H1 (cell line): ENCODE results near the gene PPIF. TPM values are rescaled to one million over a fixed set of nuclear protein-coding genes. Genes with fewer than 3 reads are reported as not detected.

ENCODE experiments used
- CTCF ChIA-PET: fragments of 300-600 bp; sonication (Branson Sonifier 250); formaldehyde crosslinking; loops from one replicate; lab custom pipeline; 2021; ENCODE audit not compliant: partially characterized antibody; lab: Charles Lee
- POLR2A ChIA-PET: fragments of 300-600 bp; sonication (Branson Sonifier 250); formaldehyde crosslinking; loops from one replicate; lab custom pipeline; 2021; ENCODE audit warnings: inconsistent platforms; ENCODE audit not compliant: partially characterized antibody; lab: Charles Lee
- DNase-seq, 2 experiments: peaks; one replicate each; pipeline versions ENCODE4 v3.0.0 to v3.0.0-alpha.2; 2010 to 2022; ENCODE audit warnings: low spot score in 2 of 2, low read depth in 1 of 2, mixed read lengths in 1 of 2
- FAIRE-seq: peaks from 2 replicates; lab custom pipeline; 2011; peaks lifted over from hg19 to GRCh38; lab: Jason Lieb, UNC
- H2AFZ ChIP-seq: 2 replicates; pipeline ENCODE4 v1.8.1; 2012; ENCODE audit warnings: low read length, inconsistent platforms
- H2AK5ac ChIP-seq: 2 replicates; pipeline ENCODE4 v1.6.1; 2013; ENCODE audit warnings: low read depth, low read length
- H2BK120ac ChIP-seq: replicated peaks from 2 replicates; pipeline ENCODE3; 2013; ENCODE audit warnings: low read depth, low read length, inconsistent platforms
- H2BK12ac ChIP-seq: 2 replicates; pipeline ENCODE4 v1.6.1; 2013; ENCODE audit warnings: low read depth, low read length
- H2BK15ac ChIP-seq: 2 replicates; pipeline ENCODE4 v1.6.1; 2013; ENCODE audit warnings: low read length
- H2BK20ac ChIP-seq: 2 replicates; pipeline ENCODE4 v1.6.1; 2013; ENCODE audit warnings: low read length
- H2BK5ac ChIP-seq: 2 replicates; pipeline ENCODE4 v1.6.1; 2013; ENCODE audit warnings: low read depth, low read length
- H3K14ac ChIP-seq: 2 replicates; pipeline ENCODE4 v1.6.1; 2013; ENCODE audit warnings: inconsistent platforms; ENCODE audit not compliant: insufficient read length
- H3K18ac ChIP-seq: 2 replicates; pipeline ENCODE4 v1.6.1; 2013; ENCODE audit warnings: low read length; ENCODE audit errors: extremely low read depth
- H3K23ac ChIP-seq: 2 replicates; pipeline ENCODE4 v1.6.1; 2013; ENCODE audit warnings: inconsistent platforms; ENCODE audit not compliant: insufficient read length
- H3K23me2 ChIP-seq: 2 replicates; pipeline ENCODE4 v1.6.1; 2013; ENCODE audit warnings: low read depth, low read length
- H3K27ac ChIP-seq: 2 replicates; pipeline ENCODE4 v1.6.1; 2011; ENCODE audit warnings: low read depth, low read length, inconsistent platforms
- H3K27me3 ChIP-seq, 4 experiments: replicated peaks in 1 of 4; 1 replicate in 1 of 4; 2 replicates in 3 of 4; pipeline versions ENCODE4 v1.6.1 to v1.8.1; 2011 to 2013; ENCODE audit warnings: low read length in 3 of 4, mild to moderate bottlenecking in 3 of 4, inconsistent platforms in 2 of 4, mixed read lengths in 2 of 4, moderate library complexity in 1 of 4; ENCODE audit not compliant: control insufficient read depth in 3 of 4, insufficient read depth in 3 of 4; ENCODE audit errors: extremely low read depth in 1 of 4
- H3K36me3 ChIP-seq, 4 experiments: 2 replicates each; pipeline versions ENCODE4 v1.6.1 to v1.8.1; 2011 to 2013; ENCODE audit warnings: mild to moderate bottlenecking in 4 of 4, low read length in 3 of 4, moderate library complexity in 2 of 4, control low read depth in 1 of 4, inconsistent platforms in 1 of 4; ENCODE audit not compliant: insufficient read depth in 4 of 4, control insufficient read depth in 2 of 4
- H3K4ac ChIP-seq: replicated peaks from 2 replicates; pipeline ENCODE3; 2013; ENCODE audit warnings: low read length, low read depth, mixed read lengths, inconsistent platforms; ENCODE audit not compliant: insufficient read length
- H3K4me1 ChIP-seq, 4 experiments: replicated peaks in 1 of 4; 1 replicate in 1 of 4; 2 replicates in 3 of 4; pipeline versions ENCODE4 v1.6.1 to v1.8.1; 2011 to 2013; ENCODE audit warnings: low read length in 3 of 4, inconsistent platforms in 2 of 4, mixed read lengths in 1 of 4; ENCODE audit not compliant: insufficient read depth in 4 of 4, control insufficient read depth in 3 of 4
- H3K4me2 ChIP-seq, 2 experiments: 2 replicates each; pipeline versions ENCODE4 v1.6.1 to v1.8.1; 2011 to 2013; ENCODE audit warnings: low read depth in 2 of 2, low read length in 2 of 2, control low read depth in 1 of 2, inconsistent platforms in 1 of 2, mild to moderate bottlenecking in 1 of 2; ENCODE audit not compliant: insufficient read depth in 1 of 2
- H3K4me3 ChIP-seq, 4 experiments: fragments of 200-600, 300-600 bp in 1 of 4; sonication (generic), shearing (Covaris generic), sonication (Bioruptor Twin) in 1 of 4; 2 replicates each; pipeline versions ENCODE4 v1.5.1 to v1.8.1; 2011 to 2016; ENCODE audit warnings: low read length in 4 of 4, low read depth in 3 of 4, control low read depth in 2 of 4, inconsistent platforms in 2 of 4, mild to moderate bottlenecking in 2 of 4, mixed read lengths in 1 of 4, moderate library complexity in 1 of 4; ENCODE audit not compliant: insufficient read depth in 2 of 4; ENCODE audit errors: extremely low read depth in 1 of 4
- H3K56ac ChIP-seq: replicated peaks from 2 replicates; pipeline ENCODE3; 2013; ENCODE audit warnings: low read depth, mild to moderate bottlenecking, mixed read lengths, low read length, inconsistent platforms; ENCODE audit not compliant: insufficient read length
- H3K79me1 ChIP-seq: 2 replicates; pipeline ENCODE4 v1.6.1; 2013; ENCODE audit warnings: low read depth, low read length, control low read depth
- H3K79me2 ChIP-seq, 2 experiments: 2 replicates each; pipeline versions ENCODE4 v1.6.1 to v1.8.1; 2012 to 2013; ENCODE audit warnings: low read length in 2 of 2, mild to moderate bottlenecking in 2 of 2, inconsistent platforms in 1 of 2; ENCODE audit not compliant: insufficient read depth in 2 of 2, control insufficient read depth in 1 of 2
- H3K9ac ChIP-seq, 4 experiments: replicated peaks in 1 of 4; 1 replicate in 1 of 4; 2 replicates in 3 of 4; pipeline versions ENCODE4 v1.6.1 to v1.8.1; 2011 to 2013; ENCODE audit warnings: low read depth in 3 of 4, low read length in 3 of 4, control low read depth in 2 of 4, mild to moderate bottlenecking in 2 of 4, moderate library complexity in 2 of 4, inconsistent platforms in 1 of 4; ENCODE audit errors: extremely low read depth in 1 of 4
- H3K9me3 ChIP-seq, 2 experiments: 2 replicates each; pipeline versions ENCODE4 v1.6.1 to v1.8.1; 2012 to 2013; ENCODE audit warnings: mild to moderate bottlenecking in 2 of 2, moderate library complexity in 2 of 2, control low read depth in 1 of 2, inconsistent platforms in 1 of 2, low read depth in 1 of 2, low read length in 1 of 2, mixed read lengths in 1 of 2; ENCODE audit not compliant: insufficient read depth in 2 of 2
- H4K20me1 ChIP-seq, 2 experiments: replicated peaks in 1 of 2; 2 replicates each; pipeline versions ENCODE3 to v1.8.1; 2011 to 2013; ENCODE audit warnings: inconsistent platforms in 2 of 2, low read length in 2 of 2, mild to moderate bottlenecking in 1 of 2; ENCODE audit not compliant: insufficient read depth in 2 of 2, control insufficient read depth in 1 of 2
- H4K5ac ChIP-seq: 2 replicates; pipeline ENCODE4 v1.6.1; 2013; ENCODE audit warnings: low read length, low read depth, mixed read lengths, inconsistent platforms; ENCODE audit not compliant: insufficient read length
- H4K8ac ChIP-seq: 2 replicates; pipeline ENCODE4 v1.8.0; 2013; ENCODE audit warnings: mild to moderate bottlenecking, moderate library complexity, low read length, inconsistent platforms; ENCODE audit not compliant: insufficient read depth; ENCODE audit errors: extremely low read depth
- H4K91ac ChIP-seq: replicated peaks from 2 replicates; pipeline ENCODE3; 2013; ENCODE audit warnings: low read length, mixed read lengths, inconsistent platforms; ENCODE audit not compliant: insufficient read length
- CBX5 ChIP-seq: fragments of 300-800, 300-1000 bp; sonication (generic); IDR thresholded peaks from 2 replicates; pipeline ENCODE4 v1.7.1; 2016; ENCODE audit warnings: antibody characterized with exemption, low read length, low read depth
- CEBPB ChIP-seq: IDR thresholded peaks from 2 replicates; pipeline ENCODE4 v1.6.1; 2012; ENCODE audit warnings: low read depth, low read length
- CHD1 ChIP-seq: IDR thresholded peaks from 2 replicates; pipeline ENCODE4 v1.6.1; 2012; ENCODE audit warnings: low read depth, low read length, improper control_type of control experiment
- HDAC6 ChIP-seq: IDR thresholded peaks from one replicate; pipeline ENCODE4 v1.7.1; 2012; ENCODE audit warnings: low read depth, mild to moderate bottlenecking, inconsistent platforms, low read length, moderate library complexity
- MAFK ChIP-seq: IDR thresholded peaks from 2 replicates; pipeline ENCODE4 v1.6.1; 2012; ENCODE audit warnings: low read depth, mild to moderate bottlenecking, improper control_type of control experiment, low read length
- MAX ChIP-seq: IDR thresholded peaks from 2 replicates; pipeline ENCODE4 v1.6.1; 2012; ENCODE audit warnings: inconsistent platforms
- NANOG ChIP-seq: IDR thresholded peaks from 2 replicates; pipeline ENCODE4 v1.6.1; 2011; ENCODE audit warnings: low read length, low read depth, mild to moderate bottlenecking, inconsistent platforms; ENCODE audit not compliant: insufficient read depth, poor library complexity, severe bottlenecking
- PHF8 ChIP-seq: fragments of 200-600 bp; sonication (generic); conservative IDR thresholded peaks from 2 replicates; pipeline ENCODE4 v1.7.1; 2012; ENCODE audit warnings: low read depth, mild to moderate bottlenecking, inconsistent platforms, low read length, moderate library complexity
- POLR2A ChIP-seq, 2 experiments: IDR thresholded peaks; 1 replicate in 1 of 2; 2 replicates in 1 of 2; pipeline ENCODE4 v1.6.1; 2011; ENCODE audit warnings: low read depth in 2 of 2, low read length in 2 of 2, mild to moderate bottlenecking in 2 of 2; ENCODE audit errors: control extremely low read depth in 1 of 2
- SIX5 ChIP-seq: IDR thresholded peaks from 2 replicates; pipeline ENCODE4 v1.6.1; 2011; ENCODE audit warnings: mild to moderate bottlenecking, low read depth, low read length
- SP1 ChIP-seq: IDR thresholded peaks from 2 replicates; pipeline ENCODE4 v1.6.1; 2011; ENCODE audit warnings: low read depth, low read length
- SP4 ChIP-seq: IDR thresholded peaks from 2 replicates; pipeline ENCODE4 v1.6.1; 2012; ENCODE audit warnings: low read length, inconsistent platforms
- TAF1 ChIP-seq: IDR thresholded peaks from 2 replicates; pipeline ENCODE4 v1.6.1; 2011; ENCODE audit warnings: mild to moderate bottlenecking, low read depth, low read length
- WGBS, 2 experiments: shearing (Covaris generic) in 1 of 2; methylation state at CpG; one replicate each; pipeline versions ENCODE4 v1.1.6 to v1.1.7; 2013 to 2015; ENCODE audit warnings: low lambda C conversion rate in 2 of 2, mixed read lengths in 2 of 2, inconsistent platforms in 1 of 2, low coverage in 1 of 2, missing lambda C conversion rate in 1 of 2; ENCODE audit not compliant: insufficient replicate concordance in 2 of 2, insufficient coverage in 1 of 2, insufficient read length in 1 of 2; ENCODE audit errors: extremely low coverage in 1 of 2, missing lambda C conversion rate in 1 of 2; 5-methylcytosine and 5-hydroxymethylcytosine counted together
- polyA plus RNA-seq, 7 experiments: library from polyadenylated mRNA; depleted of rRNA in 3 of 7; stranded (reverse) in 5 of 7; unstranded in 2 of 7; fragments of >200 nt in 5 of 7; fragments of 200-250 nt in 2 of 7; gene quantifications; 1 replicate in 5 of 7; 2 replicates in 1 of 7; 4 replicates in 1 of 7; pipeline versions ENCODE4 v1.2.1 to v1.2.3, GENCODE V29; 2011 to 2013; ENCODE audit warnings: missing spikeins in 2 of 7, mixed read lengths in 2 of 7
- total RNA-seq: library from RNA; stranded (reverse); fragmentation: NEBNext Ultra II Directional; extraction: Animal tissue kit (Norgen Biotek cat#: 25700); gene quantifications from 2 replicates; pipeline ENCODE4 v1.2.1, GENCODE V29; 2021

Gene PPIF
- total and polyA plus RNA-seq, 2 of the 8 experiments (the other 6 are each of a cell fraction or from before 2014, with no cell fraction given): 70.2 to 77.6 TPM

DNA sequence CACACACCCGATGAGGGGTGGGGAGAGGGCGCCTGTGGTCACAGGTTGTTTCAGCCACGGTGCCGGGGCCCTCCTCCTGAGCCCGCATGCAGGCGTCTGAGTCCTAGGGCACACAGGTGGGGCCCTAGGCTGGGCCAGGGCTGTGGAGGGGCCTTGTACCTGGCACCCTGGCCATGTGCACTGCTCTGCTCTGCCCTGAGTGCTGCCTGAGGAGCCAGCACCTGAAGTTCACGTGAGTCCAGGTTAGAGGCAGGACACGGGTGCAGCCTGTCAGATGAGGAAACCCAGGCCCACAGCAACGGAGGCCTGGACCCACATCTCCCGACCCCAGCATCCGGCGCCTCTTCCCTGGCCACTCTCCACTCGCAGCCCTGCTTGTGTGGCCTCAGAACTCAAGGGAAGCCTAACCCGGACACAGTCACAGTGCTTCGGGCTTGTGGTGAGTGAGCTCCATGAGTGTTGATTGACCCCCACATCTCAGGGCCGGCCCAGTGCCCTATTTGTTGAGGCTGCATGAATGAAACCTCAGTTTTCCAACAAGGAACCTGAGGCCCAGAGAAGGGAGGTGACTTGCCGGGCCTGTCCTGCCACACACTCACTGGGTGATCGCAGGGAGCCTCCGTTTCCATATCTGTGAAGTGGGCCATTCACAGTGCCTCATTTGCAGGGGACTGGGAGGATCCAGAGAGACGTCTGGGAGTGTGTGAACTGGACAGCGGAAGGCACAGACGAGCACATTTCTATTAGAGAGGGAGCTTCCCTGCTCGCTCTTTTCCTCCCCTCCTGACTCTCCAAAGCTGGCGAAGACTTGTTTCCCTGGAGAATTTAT is 39.6 kb downstream of the PPIF start:
- Histone ChIP-seq H3K27me3 (no peaks in the 10 kb centered on the region), H3K56ac (no peak overlapping the region), H2BK5ac (no peak overlapping the region), H3K14ac (no peak overlapping the region), H3K4me3 (no peak overlapping the region), H2BK12ac (no peak overlapping the region), H3K9me3 (no peaks in the 10 kb centered on the region), H2BK120ac (no peak overlapping the region), H2AFZ (no peak overlapping the region), H2BK20ac (no peak overlapping the region), H3K23me2 (no peaks in the 10 kb centered on the region; the same call in 1 of the 2 replicates), H4K20me1 (no peaks in the 10 kb centered on the region), H3K4ac (no peak overlapping the region), H4K91ac (no peak overlapping the region), H3K4me1 (peaks cover 0 to 3% (median 1%) of the 10 kb centered on the region in 4 experiments; a peak in 2 of 7 replicates), H4K5ac (no peak overlapping the region), H3K9ac (no peak overlapping the region), H2AK5ac (no peak overlapping the region), H3K18ac (no peak overlapping the region; the same call in 1 of the 2 replicates), H2BK15ac (no peak overlapping the region), H4K8ac (no peak overlapping the region; the same call in none of the 2 replicates), H3K79me2 (no peaks in the 10 kb centered on the region), H3K27ac (no peak overlapping the region), H3K36me3 (no peaks in the 10 kb centered on the region), H3K4me2 (no peak overlapping the region), H3K79me1 (no peaks in the 10 kb centered on the region), H3K23ac (no peak overlapping the region)
- peak in 1 of 2 experiments; percentile 48 for DNase-seq
- TF ChIP-seq NANOG (no peak), PHF8 (no peak), POLR2A (IDR thresholded peaks at IDR 0.05; ENCODE audit: control extremely low read depth in 1 of 2, low read depth in 2 of 2, low read length in 2 of 2) (no peak), CBX5 (no peak), SP4 (no peak), CEBPB (no peak), HDAC6 (no peak), TAF1 (no peak), SIX5 (no peak), MAFK (no peak), CHD1 (no peak), MAX (no peak), SP1 (no peak)
- ChIA-PET CTCF (interaction anchor here (0.6 to 5.9 kb wide), 11 partner anchors 8 to 807 kb away, joined by 3 to 65 read pairs (median 5); no protein-coding TSS in a partner anchor), POLR2A (interaction anchor here (0.8 kb wide), 1 partner anchor 13 kb away, joined by 3 read pairs; no protein-coding TSS in a partner anchor)
- WGBS, 2 experiments: 86% methylated on average over 24 of the region's 24 CpGs; no CpG with 5 or more reads in 1 of the 2 experiments
- no peak for FAIRE-seq
